Measurements from ENCODE around the gene TTLL4. TPM values are rescaled to one million over a fixed set of nuclear protein-coding genes. Genes with fewer than 3 reads are reported as not detected.
"Not testable (repeated sequence)": the region's sequence is repeated elsewhere in the genome, so short reads cannot be mapped to it uniquely, and the experiment has no call there.

TTLL4 gene
- total RNA-seq, 1 experiment from 2014 or later = 33.6 TPM

DNA sequence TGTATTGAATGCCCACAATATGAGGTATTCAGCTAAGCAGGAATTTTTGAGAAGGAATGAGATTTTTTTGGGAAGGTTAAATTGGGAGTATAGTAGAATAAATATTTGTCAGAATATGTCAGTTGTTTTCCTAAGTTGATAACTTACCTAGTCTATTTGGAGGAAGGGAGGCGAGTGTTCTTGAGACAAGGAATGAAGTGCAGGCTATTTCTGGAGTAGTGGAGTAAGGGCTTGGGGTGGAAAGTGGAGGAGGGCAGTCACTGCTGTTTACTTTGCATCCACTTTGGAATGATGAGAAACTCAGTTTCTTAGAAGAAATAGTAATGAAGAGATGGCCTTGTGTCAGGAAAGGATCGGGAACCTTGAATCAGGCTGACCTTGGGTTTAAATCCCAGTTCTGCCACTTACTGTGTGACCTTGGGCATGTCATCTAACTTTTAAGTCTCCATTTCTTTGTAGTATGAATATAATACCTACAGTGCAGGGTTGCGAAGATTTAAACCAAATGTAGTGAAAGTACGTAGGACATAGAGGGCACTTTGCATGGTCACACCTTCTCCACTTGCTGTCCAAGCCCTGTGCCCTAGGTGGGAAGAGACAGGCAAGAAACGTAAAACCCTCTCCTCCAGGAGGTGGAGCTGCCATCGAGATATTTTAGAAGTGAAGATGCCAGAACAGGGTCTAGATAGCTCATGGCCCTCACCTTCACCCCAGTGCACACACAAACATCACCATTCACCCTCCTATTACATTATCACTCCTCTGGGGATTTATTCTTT, 46.2 kb downstream of the TTLL4 start:
- no peak for DNase-seq (ENCODE audit: unreplicated experiment)
- H3K27me3 Mint-ChIP-seq (ENCODE audit: insufficient read depth, unreplicated experiment) = no peaks in the 10 kb centered on the region
- no peak overlapping the region for H3K27ac Mint-ChIP-seq (ENCODE audit: low read depth, unreplicated experiment)
- H3K9me3 Mint-ChIP-seq (ENCODE audit: unreplicated experiment) = no peaks in the 10 kb centered on the region
- H3K4me3 Mint-ChIP-seq (ENCODE audit: unreplicated experiment) = no peak overlapping the region
- H3K36me3 Mint-ChIP-seq (ENCODE audit: insufficient read depth, unreplicated experiment) = peaks cover 33% of the 10 kb centered on the region
- no TSS peak for BruUV-seq (replicated peaks)
- H3K4me1 Mint-ChIP-seq (ENCODE audit: insufficient read depth, unreplicated experiment) = no peaks in the 10 kb centered on the region
- CTCF ChIA-PET = interaction anchor here (1.3 kb wide), 1 partner anchor 47 kb away, joined by 4 read pairs; no protein-coding TSS in a partner anchor
- POLR2A ChIA-PET = interaction anchor here (1.0 kb wide), 1 partner anchor 45 kb away, joined by 3 read pairs; no protein-coding TSS in a partner anchor
- intact Hi-C loops (cut with micrococcal nuclease) = no loop called here
- TF ChIP-seq, protein P1, sequence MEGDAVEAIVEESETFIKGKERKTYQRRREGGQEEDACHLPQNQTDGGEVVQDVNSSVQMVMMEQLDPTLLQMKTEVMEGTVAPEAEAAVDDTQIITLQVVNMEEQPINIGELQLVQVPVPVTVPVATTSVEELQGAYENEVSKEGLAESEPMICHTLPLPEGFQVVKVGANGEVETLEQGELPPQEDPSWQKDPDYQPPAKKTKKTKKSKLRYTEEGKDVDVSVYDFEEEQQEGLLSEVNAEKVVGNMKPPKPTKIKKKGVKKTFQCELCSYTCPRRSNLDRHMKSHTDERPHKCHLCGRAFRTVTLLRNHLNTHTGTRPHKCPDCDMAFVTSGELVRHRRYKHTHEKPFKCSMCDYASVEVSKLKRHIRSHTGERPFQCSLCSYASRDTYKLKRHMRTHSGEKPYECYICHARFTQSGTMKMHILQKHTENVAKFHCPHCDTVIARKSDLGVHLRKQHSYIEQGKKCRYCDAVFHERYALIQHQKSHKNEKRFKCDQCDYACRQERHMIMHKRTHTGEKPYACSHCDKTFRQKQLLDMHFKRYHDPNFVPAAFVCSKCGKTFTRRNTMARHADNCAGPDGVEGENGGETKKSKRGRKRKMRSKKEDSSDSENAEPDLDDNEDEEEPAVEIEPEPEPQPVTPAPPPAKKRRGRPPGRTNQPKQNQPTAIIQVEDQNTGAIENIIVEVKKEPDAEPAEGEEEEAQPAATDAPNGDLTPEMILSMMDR (IDR thresholded peaks at IDR 0.05; ENCODE audit: unreplicated experiment) = no peak

DNA sequence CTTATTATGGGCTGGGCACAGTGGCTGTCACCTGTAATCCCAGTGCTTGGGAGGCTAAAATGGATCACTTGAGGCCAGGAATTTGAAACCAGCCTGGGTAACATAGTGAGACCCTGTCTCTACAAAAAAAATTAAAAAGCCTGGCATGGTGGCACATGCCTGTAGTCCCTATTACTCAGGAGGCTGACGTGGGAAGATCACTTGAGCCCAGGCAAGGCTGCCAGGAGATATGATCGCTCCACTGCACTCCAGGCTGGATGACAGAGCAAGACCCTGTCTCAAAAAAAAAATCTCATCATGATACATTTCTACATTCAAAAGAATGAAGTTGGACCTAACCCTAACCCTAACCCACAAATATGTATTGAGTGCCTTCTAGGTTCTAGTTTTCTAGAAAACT, 51.2 kb downstream of the TTLL4 start:
- H3K9me3 Mint-ChIP-seq (ENCODE audit: unreplicated experiment) = no peaks in the 10 kb centered on the region
- H3K27ac Mint-ChIP-seq (ENCODE audit: low read depth, unreplicated experiment) = no peak overlapping the region
- TF ChIP-seq, protein P1 (IDR thresholded peaks at IDR 0.05; ENCODE audit: unreplicated experiment) = no peak
- CTCF ChIA-PET = no interaction called here
- no peak overlapping the region for H3K4me3 Mint-ChIP-seq (ENCODE audit: unreplicated experiment)
- intact Hi-C loops (cut with micrococcal nuclease) = no loop called here
- no peak for DNase-seq (ENCODE audit: unreplicated experiment)
- H3K27me3 Mint-ChIP-seq (ENCODE audit: insufficient read depth, unreplicated experiment) = no peaks in the 10 kb centered on the region
- POLR2A ChIA-PET = interaction anchor here (0.7 kb wide), 1 partner anchor 52 kb away, joined by 3 read pairs; no protein-coding TSS in a partner anchor
- no peaks in the 10 kb centered on the region for H3K36me3 Mint-ChIP-seq (ENCODE audit: insufficient read depth, unreplicated experiment)
- no TSS peak for BruUV-seq (replicated peaks)
- no peaks in the 10 kb centered on the region for H3K4me1 Mint-ChIP-seq (ENCODE audit: insufficient read depth, unreplicated experiment)

DNA sequence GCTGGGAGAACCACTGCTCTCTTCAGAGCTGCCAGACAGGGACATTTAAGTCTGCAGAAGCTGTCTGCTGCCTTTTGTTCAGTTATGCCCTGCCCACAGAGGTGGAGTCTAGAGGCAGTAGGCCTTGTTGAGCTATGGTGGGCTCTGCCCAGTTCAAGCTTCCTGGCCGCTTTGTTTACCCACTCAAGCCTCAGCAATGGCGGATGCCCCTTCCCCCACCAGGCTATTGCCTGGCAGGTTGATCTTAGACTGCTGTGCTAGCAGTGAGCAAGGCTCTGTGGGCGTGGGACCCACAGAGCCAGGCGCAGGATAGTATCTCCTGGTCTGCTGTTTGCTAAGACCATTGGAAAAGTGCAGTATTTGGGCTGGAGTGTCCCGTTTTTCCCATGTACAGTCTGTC, 62.1 kb downstream of the TTLL4 start:
- H3K4me1 Mint-ChIP-seq (ENCODE audit: insufficient read depth, unreplicated experiment); H3K4me3 Mint-ChIP-seq (ENCODE audit: unreplicated experiment); H3K27me3 Mint-ChIP-seq (ENCODE audit: insufficient read depth, unreplicated experiment); intact Hi-C loops (cut with micrococcal nuclease); DNase-seq (ENCODE audit: unreplicated experiment); BruUV-seq (replicated peaks); H3K27ac Mint-ChIP-seq (ENCODE audit: low read depth, unreplicated experiment); POLR2A ChIA-PET: not testable (repeated sequence)
- Mint-ChIP-seq H3K36me3 (ENCODE audit: insufficient read depth, unreplicated experiment) (peaks cover 12% of the 10 kb centered on the region), H3K9me3 (ENCODE audit: unreplicated experiment) (peaks cover 15% of the 10 kb centered on the region)
- CTCF ChIA-PET = interaction anchor here (0.6 kb wide), 1 partner anchor 104 kb away, joined by 4 read pairs; no protein-coding TSS in a partner anchor

GRCh38 chr2:218773881-218774280, 63.2 kb downstream of the TTLL4 start:
- DNase-seq (ENCODE audit: unreplicated experiment) = no peak
- Mint-ChIP-seq H3K36me3 (ENCODE audit: insufficient read depth, unreplicated experiment) (peaks cover 12% of the 10 kb centered on the region), H3K4me3 (ENCODE audit: unreplicated experiment) (no peak overlapping the region), H3K27ac (ENCODE audit: low read depth, unreplicated experiment) (no peak overlapping the region), H3K9me3 (ENCODE audit: unreplicated experiment) (peaks cover 15% of the 10 kb centered on the region), H3K27me3 (ENCODE audit: insufficient read depth, unreplicated experiment) (no peaks in the 10 kb centered on the region), H3K4me1 (ENCODE audit: insufficient read depth, unreplicated experiment) (no peaks in the 10 kb centered on the region)
- BruUV-seq (replicated peaks) = no TSS peak
- intact Hi-C loops (cut with micrococcal nuclease) = no loop called here
- TF ChIP-seq, protein P1 (IDR thresholded peaks at IDR 0.05; ENCODE audit: unreplicated experiment) = no peak
- CTCF ChIA-PET = no interaction called here
- POLR2A ChIA-PET = no interaction called here
